OCI-LY3 (cell line): ENCODE measurements around the gene SUPT3H.

ENCODE experiments used
- H2AFZ ChIP-seq: fragments of 200-600, 300-600 bp; shearing (Covaris generic); 2 replicates; pipeline ENCODE4 v1.6.0; 2014; ENCODE audit warnings: antibody characterized with exemption, low read depth, low read length
- H3K27ac ChIP-seq: fragments of 200-600, 300-600 bp; sonication (generic); 2 replicates; pipeline ENCODE4 v1.5.1; 2014; ENCODE audit warnings: mild to moderate bottlenecking, low read length, moderate library complexity, mixed read lengths
- H3K27me3 ChIP-seq: fragments of 200-600, 300-600 bp; sonication (generic); 2 replicates; pipeline ENCODE4 v1.6.1; 2014; ENCODE audit warnings: low read depth, low read length, mixed read lengths
- H3K36me3 ChIP-seq: fragments of 200-600, 300-600 bp; sonication (generic); replicated peaks from 2 replicates; pipeline ENCODE3; 2014; ENCODE audit warnings: low read depth, low read length, mixed read lengths
- H3K4me1 ChIP-seq: fragments of 300-600, 200-600 bp; sonication (generic); 2 replicates; pipeline ENCODE4 v1.6.1; 2014; ENCODE audit warnings: low read length, mixed read lengths
- H3K4me2 ChIP-seq: fragments of 200-600, 300-600 bp; sonication (generic); 2 replicates; pipeline ENCODE4 v1.6.1; 2014; ENCODE audit warnings: low read length, mixed read lengths
- H3K4me3 ChIP-seq: fragments of 300-600, 200-600 bp; sonication (generic); 2 replicates; pipeline ENCODE4 v1.5.1; 2014; ENCODE audit warnings: antibody characterized with exemption, mild to moderate bottlenecking, low read length, moderate library complexity
- H3K79me2 ChIP-seq: fragments of 300-600, 200-600 bp; shearing (Covaris generic); 2 replicates; pipeline ENCODE4 v1.6.1; 2014; ENCODE audit warnings: mild to moderate bottlenecking, low read length, mixed read lengths
- H3K9ac ChIP-seq: fragments of 300-600, 200-600 bp; shearing (Covaris generic); 2 replicates; pipeline ENCODE4 v1.6.0; 2014; ENCODE audit warnings: mild to moderate bottlenecking, low read length, moderate library complexity
- H3K9me3 ChIP-seq: fragments of 200-600, 300-600 bp; shearing (Covaris generic); 2 replicates; pipeline ENCODE4 v1.6.1; 2014; ENCODE audit warnings: low read length, mixed read lengths; ENCODE audit not compliant: insufficient read depth
- H4K20me1 ChIP-seq: fragments of 200-600, 300-600 bp; sonication (generic); 2 replicates; pipeline ENCODE4 v1.6.1; 2016; ENCODE audit warnings: low read length, mixed read lengths; ENCODE audit not compliant: insufficient read depth
- CTCF ChIP-seq: fragments of 200-600, 300-600 bp; sonication (generic); IDR thresholded peaks from 2 replicates; pipeline ENCODE4 v1.5.1; 2014; ENCODE audit warnings: antibody characterized with exemption, low read length, low read depth
- EZH2phosphoT487 ChIP-seq: fragments of 200-600 bp; shearing (Covaris generic); IDR thresholded peaks from 2 replicates; pipeline ENCODE4 v1.6.1; 2018; ENCODE audit warnings: antibody characterized with exemption, mixed run types, low read depth

Gene SUPT3H

DNA sequence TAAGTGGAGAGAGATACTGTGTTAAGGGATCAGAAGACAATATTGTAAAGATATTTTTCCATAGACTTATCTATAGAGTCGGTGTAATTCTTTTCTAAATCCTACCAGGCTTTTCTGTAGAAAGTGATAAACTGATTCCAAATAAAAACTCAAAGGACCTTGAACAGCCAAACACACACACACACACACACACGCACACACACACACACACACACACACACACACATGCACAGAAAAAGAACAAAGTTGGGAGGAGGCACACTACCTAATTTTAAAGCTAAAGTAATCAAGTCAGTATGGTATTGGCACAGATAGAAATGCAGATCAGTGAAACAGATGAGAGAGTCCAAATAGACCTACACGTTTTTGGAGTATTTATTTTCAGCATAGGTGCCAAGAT is 534.0 kb downstream of the SUPT3H start:
- Histone ChIP-seq H3K9ac (no peak overlapping the region), H3K4me1 (no peaks in the 10 kb centered on the region), H3K9me3 (no peaks in the 10 kb centered on the region), H3K27me3 (no peaks in the 10 kb centered on the region), H3K27ac (no peak overlapping the region), H4K20me1 (no peaks in the 10 kb centered on the region), H3K4me2 (no peak overlapping the region), H2AFZ (no peak overlapping the region), H3K4me3 (no peak overlapping the region), H3K36me3 (no peaks in the 10 kb centered on the region), H3K79me2 (no peaks in the 10 kb centered on the region)
- no peak for TF ChIP-seq EZH2phosphoT487
- no peak for TF ChIP-seq CTCF

DNA sequence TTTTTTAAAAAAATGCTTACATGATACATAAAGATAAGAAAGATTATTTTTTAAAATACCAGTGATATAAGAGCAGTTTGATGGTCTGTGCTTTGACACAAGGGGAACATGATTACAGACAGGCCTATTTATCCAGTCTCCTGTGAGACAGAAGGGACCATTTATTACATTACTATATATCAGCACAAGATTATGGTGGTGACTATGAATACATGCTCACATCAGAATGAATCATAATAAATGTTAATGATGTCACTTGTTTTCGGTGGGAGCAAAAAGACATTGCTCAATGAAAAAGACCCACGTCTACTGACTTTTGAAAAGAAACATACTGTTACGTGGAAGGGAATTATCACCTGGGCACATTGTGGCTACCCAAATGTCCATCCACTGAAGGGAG is 535.1 kb downstream of the SUPT3H start:
- Histone ChIP-seq H3K4me3 (no peak overlapping the region), H3K9me3 (no peaks in the 10 kb centered on the region), H3K27ac (no peak overlapping the region), H3K27me3 (no peaks in the 10 kb centered on the region), H3K36me3 (no peaks in the 10 kb centered on the region), H3K79me2 (no peaks in the 10 kb centered on the region), H3K9ac (no peak overlapping the region), H3K4me2 (no peak overlapping the region), H2AFZ (no peak overlapping the region), H4K20me1 (no peaks in the 10 kb centered on the region), H3K4me1 (no peaks in the 10 kb centered on the region)
- TF ChIP-seq EZH2phosphoT487 (no peak), CTCF (no peak)

DNA sequence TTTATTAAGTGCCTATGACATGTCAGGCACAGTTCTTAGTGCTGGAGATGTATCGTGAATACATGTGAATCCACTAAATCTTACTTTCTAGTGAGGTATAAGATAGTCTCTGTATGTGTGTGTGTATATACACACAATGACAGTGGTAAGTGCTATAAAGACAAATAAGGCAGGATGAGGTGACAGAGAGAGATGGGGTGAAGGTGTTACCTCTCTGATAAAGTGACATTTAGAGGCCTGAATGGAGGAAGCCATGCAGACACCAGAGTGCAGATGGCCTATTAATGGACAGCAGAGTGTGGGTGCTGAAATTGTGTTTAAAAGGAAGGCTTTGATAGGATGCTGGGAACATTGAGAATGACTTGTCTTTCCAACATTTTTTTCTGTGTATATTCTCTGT is 535.9 kb downstream of the SUPT3H start:
- Histone ChIP-seq H3K9me3 (no peaks in the 10 kb centered on the region), H3K9ac (no peak overlapping the region), H3K4me1 (peaks cover 4% of the 10 kb centered on the region; the same call in 1 of the 2 replicates), H3K79me2 (no peaks in the 10 kb centered on the region), H3K36me3 (no peaks in the 10 kb centered on the region), H3K4me3 (no peak overlapping the region), H3K4me2 (no peak overlapping the region), H4K20me1 (no peaks in the 10 kb centered on the region), H2AFZ (no peak overlapping the region), H3K27ac (no peak overlapping the region), H3K27me3 (no peaks in the 10 kb centered on the region)
- no peak for TF ChIP-seq EZH2phosphoT487
- TF ChIP-seq CTCF: no peak

DNA sequence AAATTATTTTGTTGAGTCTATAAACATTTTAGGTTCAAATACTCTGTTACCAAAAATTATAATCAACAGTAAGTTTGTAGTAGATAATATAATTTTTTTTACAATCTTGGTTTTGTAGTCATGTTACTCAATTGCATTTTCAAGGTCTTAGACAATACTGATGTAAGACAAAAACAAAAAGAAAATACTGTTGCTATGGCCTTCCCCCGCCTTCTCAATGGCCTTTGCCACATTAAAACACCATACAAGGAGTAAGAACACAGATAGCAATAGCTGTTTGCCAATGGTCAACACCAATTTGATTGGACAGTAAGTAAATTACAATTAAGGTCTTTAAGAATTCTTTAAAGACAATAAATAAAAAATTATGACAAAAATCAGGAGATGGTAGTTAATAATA is 540.0 kb downstream of the SUPT3H start:
- H3K36me3 ChIP-seq: no peaks in the 10 kb centered on the region
- H3K27me3 ChIP-seq: no peaks in the 10 kb centered on the region
- peaks cover 9% of the 10 kb centered on the region; the same call in 1 of the 2 replicates for H3K4me1 ChIP-seq
- H3K9me3 ChIP-seq: no peaks in the 10 kb centered on the region
- H3K79me2 ChIP-seq: no peaks in the 10 kb centered on the region
- H3K4me3 ChIP-seq: no peak overlapping the region
- H2AFZ ChIP-seq: no peak overlapping the region
- no peak overlapping the region for H3K27ac ChIP-seq
- no peak for TF ChIP-seq EZH2phosphoT487
- no peak for TF ChIP-seq CTCF
- no peaks in the 10 kb centered on the region for H4K20me1 ChIP-seq
- H3K9ac ChIP-seq: no peak overlapping the region
- H3K4me2 ChIP-seq: no peak overlapping the region
